GM21528 (cell line): ENCODE data around the gene PNMA8B.

Source experiments
- ATAC-seq: cut with Tn5 transposase; IDR thresholded peaks from one replicate; pipeline ENCODE4 v1.9.1; 2021; ENCODE audit warnings: mild to moderate bottlenecking, moderate library complexity; ENCODE audit not compliant: unreplicated experiment, low FRiP score

PNMA8B gene

GRCh38 chr19:46488551-46488950 is 7.1 kb downstream of the PNMA8B start:
- ATAC-seq: no peak

GRCh38 chr19:46487802-46488445 is 7.7 kb downstream of the PNMA8B start:
- ATAC-seq: no peak

- ATAC-seq: no peak
These were observed 8.4 kb downstream of the PNMA8B start for GRCh38 chr19:46487178-46487801.

- ATAC-seq: no peak
These were observed 9.3 kb downstream of the PNMA8B start for GRCh38 chr19:46486358-46486757.

GRCh38 chr19:46484656-46485055 is 11.0 kb downstream of the PNMA8B start:
- no peak for ATAC-seq

- ATAC-seq: no peak
These were observed 13.0 kb downstream of the PNMA8B start for GRCh38 chr19:46482631-46483030.

- no peak for ATAC-seq
These were observed 13.7 kb downstream of the PNMA8B start for GRCh38 chr19:46481947-46482346.

GRCh38 chr19:46481223-46481848 is 14.3 kb downstream of the PNMA8B start:
- ATAC-seq: no peak

GRCh38 chr19:46480415-46480814 is 15.3 kb downstream of the PNMA8B start:
- ATAC-seq: no peak

GRCh38 chr19:46478356-46478986 is 17.2 kb downstream of the PNMA8B start:
- ATAC-seq: no peak

- ATAC-seq: no peak
These were observed 19.7 kb downstream of the PNMA8B start for GRCh38 chr19:46475986-46476385.

GRCh38 chr19:46474211-46474610 is 21.5 kb downstream of the PNMA8B start:
- ATAC-seq: no peak

- ATAC-seq: no peak
These were observed 23.1 kb downstream of the PNMA8B start for GRCh38 chr19:46472592-46472991.

GRCh38 chr19:46471811-46472543 is 23.7 kb downstream of the PNMA8B start:
- ATAC-seq: no peak

GRCh38 chr19:46471116-46471733 is 24.4 kb downstream of the PNMA8B start, which contains the start of gene PNMA8A:
Gene PNMA8A (minus strand): TSS chr19:46471563. CDS start chr19:46471035, 528 bp downstream.
- no peak for ATAC-seq

- ATAC-seq: no peak
These were observed 25.3 kb downstream of the PNMA8B start for GRCh38 chr19:46470376-46470775.

- no peak for ATAC-seq
These were observed 26.0 kb downstream of the PNMA8B start for GRCh38 chr19:46469541-46470185.

- no peak for ATAC-seq
These were observed 29.0 kb downstream of the PNMA8B start for GRCh38 chr19:46466536-46467196.

- no peak for ATAC-seq
These were observed 32.2 kb downstream of the PNMA8B start for GRCh38 chr19:46463516-46463915.
